Cardiac septum (tissue), 1 donor: ENCODE results near the gene ERC2. TPM values are rescaled to one million over a fixed set of nuclear protein-coding genes. Genes with fewer than 3 reads are reported as not detected.
"Not testable (repeated sequence)": the region's sequence is repeated elsewhere in the genome, so short reads cannot be mapped to it uniquely, and the experiment has no call there.

Experiments used
- DNase-seq: peaks from one replicate; pipeline ENCODE4 v3.0.0-alpha.2; 2020; ENCODE audit warnings: low spot score
- intact Hi-C: fragments of 100-400 bp; cut with DNase I; formaldehyde crosslinking; loops from one replicate; pipeline ENCODE4 v1.14.0; 2022
- total RNA-seq: library from RNA; stranded (reverse); fragmentation: NEBNext Ultra II Directional; extraction: Animal tissue kit (Norgen Biotek cat#: 25700); gene quantifications from one replicate; pipeline ENCODE4 v1.2.1, GENCODE V29; 2021
- donor health status: DM: no; HTN: no; CAD: no.

The ERC2 gene
- total RNA-seq, 1 donor from 2014 or later: 6.2 TPM

DNA sequence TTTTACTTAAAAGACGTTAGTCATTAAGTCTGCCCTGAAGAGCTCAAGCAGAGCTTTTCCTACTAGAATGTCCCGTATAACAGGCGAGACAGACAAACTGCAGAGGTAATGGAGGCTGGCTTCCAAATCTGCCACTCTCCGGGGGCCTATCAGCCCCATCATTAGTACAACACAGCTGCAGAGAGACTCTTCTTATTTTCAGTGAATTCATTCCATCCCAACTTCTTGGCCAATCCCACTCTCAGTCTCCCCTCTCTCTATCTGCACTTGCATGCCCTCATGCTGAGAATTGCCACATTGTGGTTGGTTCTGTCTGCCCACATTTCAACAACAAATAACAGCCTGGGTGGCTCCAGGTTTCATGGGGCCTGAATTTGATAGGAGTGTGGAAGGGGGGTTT, 412.7 kb downstream of the ERC2 start:
- intact Hi-C loops: no loop called here
- no peak for DNase-seq

DNA sequence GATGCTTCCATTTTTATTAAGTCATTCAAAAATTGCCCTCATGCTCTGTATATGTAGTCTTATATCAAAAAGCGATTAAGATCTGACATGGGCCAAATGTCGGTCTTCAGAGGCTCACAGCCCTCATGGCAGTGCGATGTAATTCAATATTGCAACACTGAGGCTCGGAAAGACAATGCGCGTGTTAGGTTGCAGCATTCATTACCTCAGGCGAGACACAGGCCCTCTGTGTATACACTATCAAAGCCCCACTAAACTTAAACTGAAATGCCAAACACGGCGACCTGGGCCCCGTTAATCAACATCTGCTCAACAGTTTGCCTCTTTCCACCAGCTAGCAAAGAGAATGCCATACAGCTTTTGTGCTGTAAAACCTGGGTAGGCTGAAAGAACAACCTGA, 413.4 kb downstream of the ERC2 start:
- intact Hi-C loops: no loop called here
- DNase-seq: no peak

- intact Hi-C loops: no loop called here
- DNase-seq: no peak
These were observed 414.5 kb downstream of the ERC2 start for GRCh38 chr3:56053727-56054126.

GRCh38 chr3:56052188-56052587, 416.1 kb downstream of the ERC2 start:
- DNase-seq: no peak
- intact Hi-C loops: no loop called here

- intact Hi-C loops: no loop called here
- no peak for DNase-seq
These were observed 417.2 kb downstream of the ERC2 start for GRCh38 chr3:56051052-56051451.

DNA sequence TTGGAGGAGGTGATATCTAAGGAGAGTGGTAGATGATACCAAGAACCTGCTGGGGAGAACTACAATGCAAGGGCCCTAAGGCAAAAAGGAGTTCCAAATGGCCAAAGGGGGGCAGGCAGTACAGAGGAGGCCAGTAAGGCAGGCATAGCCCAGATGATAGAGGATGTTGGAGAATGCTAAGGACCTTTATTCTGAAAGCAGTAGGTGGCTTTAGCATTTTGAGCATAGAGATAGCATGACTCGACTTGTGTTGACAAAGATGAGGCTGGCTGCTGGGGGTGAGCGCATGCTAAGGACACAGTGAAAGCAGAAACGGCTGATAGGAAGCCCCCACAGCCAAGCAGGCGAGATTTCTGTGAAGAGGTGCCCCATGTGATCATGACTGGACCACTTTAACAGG, 419.3 kb downstream of the ERC2 start:
- intact Hi-C loops: no loop called here
- no peak for DNase-seq

- intact Hi-C loops: no loop called here
- no peak for DNase-seq
These were observed 419.9 kb downstream of the ERC2 start for GRCh38 chr3:56048331-56048730.

GRCh38 chr3:56042326-56042951, 425.8 kb downstream of the ERC2 start:
- DNase-seq: no peak
- intact Hi-C loops: loop anchor here (2.0 kb wide), 1 partner anchor 558 kb away; no protein-coding TSS in a partner anchor

DNA sequence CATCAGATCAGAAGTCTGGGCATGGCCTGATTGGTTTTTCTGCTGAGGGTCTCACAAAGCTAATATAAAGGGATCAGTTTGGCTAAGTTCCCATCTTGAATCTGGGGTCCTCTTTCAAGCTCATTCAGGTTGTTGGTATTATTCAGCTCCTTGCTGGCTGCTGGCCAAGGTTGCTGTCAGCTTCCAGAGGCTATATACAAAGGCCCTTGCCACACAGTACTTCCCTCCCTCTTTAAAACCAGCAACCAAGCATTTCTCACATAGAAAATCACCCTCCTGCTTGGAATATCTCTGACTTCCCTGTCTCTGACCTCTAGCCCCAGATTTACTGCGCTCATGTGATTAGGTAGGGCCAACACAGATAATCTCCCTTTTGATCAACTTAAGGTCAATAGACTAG, 442.9 kb downstream of the ERC2 start:
- intact Hi-C loops: no loop called here
- DNase-seq: no peak

DNA sequence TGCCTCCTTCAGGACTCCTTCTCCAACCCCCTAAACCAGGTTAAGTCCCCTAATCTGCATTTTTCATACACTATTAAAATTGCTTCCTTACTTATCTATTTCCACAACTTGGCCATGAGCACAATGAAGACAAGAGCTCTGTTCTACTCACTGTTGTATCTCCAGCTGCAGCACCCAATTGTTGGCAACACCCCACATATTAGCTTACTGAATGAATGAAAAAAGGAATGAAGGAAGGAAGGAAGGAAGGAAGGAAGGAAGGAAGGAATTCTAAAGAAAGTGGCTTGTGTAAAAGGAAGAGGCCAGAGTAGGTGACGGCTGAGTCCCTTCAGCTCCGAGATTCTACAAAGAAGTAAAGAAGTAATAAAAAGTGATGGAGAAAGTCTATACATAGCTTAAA, 444.7 kb downstream of the ERC2 start:
- no peak for DNase-seq
- intact Hi-C loops: no loop called here

DNA sequence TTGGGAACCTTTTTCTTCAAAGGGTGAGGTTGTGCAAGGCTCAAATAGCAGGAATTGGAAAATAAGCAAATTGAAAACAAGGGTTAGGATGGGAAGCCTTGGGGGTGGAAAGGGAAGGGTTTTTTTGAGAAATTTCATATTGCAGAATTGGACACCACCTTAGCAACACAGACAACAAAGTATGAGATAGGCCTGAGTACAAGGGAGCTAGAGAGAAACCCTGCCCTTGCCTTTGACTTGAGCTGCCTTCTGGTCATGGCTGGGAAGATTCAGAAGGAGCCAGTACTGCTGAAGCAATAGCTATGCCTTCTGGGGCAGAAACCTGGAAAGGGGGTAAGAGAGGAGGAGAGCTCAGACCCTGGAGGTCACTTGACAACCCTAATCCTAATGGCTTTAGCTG, 445.6 kb downstream of the ERC2 start:
- no peak for DNase-seq
- intact Hi-C loops: no loop called here

- intact Hi-C loops: no loop called here
- no peak for DNase-seq
These were observed 448.6 kb downstream of the ERC2 start for GRCh38 chr3:56019490-56020146.

- DNase-seq, intact Hi-C loops: not testable (repeated sequence)
These were observed 452.9 kb downstream of the ERC2 start for GRCh38 chr3:56015374-56015773.

GRCh38 chr3:56012721-56013120, 455.5 kb downstream of the ERC2 start:
- intact Hi-C loops: no loop called here
- no peak for DNase-seq

GRCh38 chr3:56005196-56005805, 463.0 kb downstream of the ERC2 start:
- intact Hi-C loops: no loop called here
- no peak for DNase-seq

DNA sequence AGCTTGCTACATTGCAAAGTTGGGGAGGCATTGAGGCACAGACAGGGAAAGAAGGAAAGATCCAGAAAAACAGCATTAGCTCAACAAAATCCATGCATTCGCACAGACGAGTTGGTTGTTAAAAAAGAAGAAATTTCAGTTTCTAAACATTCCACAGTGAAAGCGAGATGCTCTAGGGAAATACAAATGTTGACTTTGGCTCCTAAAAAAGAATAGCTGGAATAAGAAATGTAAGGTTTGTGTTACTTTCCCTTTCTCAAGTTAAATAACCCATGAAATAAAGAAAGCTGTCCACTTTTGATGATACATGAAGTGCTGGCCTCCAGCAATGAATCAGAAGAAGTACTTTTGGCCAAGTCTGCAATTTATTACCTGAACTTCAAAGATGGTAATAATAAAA, 465.1 kb downstream of the ERC2 start:
- intact Hi-C loops: no loop called here
- no peak for DNase-seq

DNA sequence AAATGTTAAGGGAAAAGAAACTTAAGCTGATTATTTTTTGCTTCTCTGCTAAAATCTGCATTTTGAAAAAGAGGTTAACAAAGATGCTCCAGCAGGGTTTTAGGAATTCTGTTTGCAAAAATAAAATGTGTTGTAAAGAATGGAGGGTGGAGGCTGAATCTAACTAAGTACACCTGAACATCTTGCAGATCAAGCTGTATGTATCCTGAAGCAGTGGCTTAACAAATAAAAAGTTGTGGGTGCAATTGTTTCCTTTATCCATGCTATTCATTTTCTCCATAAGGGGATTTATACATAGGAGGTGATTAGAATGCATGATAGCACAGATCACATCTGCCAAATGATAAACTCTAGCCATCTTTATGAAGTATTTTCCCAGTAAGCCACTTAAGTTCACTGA, 466.3 kb downstream of the ERC2 start:
- DNase-seq: no peak

GRCh38 chr3:56001537-56001936, 466.7 kb downstream of the ERC2 start:
- intact Hi-C loops: no loop called here
- no peak for DNase-seq

More for the DNA sequence above, 466.3 kb downstream of the ERC2 start:
- intact Hi-C loops: no loop called here

DNA sequence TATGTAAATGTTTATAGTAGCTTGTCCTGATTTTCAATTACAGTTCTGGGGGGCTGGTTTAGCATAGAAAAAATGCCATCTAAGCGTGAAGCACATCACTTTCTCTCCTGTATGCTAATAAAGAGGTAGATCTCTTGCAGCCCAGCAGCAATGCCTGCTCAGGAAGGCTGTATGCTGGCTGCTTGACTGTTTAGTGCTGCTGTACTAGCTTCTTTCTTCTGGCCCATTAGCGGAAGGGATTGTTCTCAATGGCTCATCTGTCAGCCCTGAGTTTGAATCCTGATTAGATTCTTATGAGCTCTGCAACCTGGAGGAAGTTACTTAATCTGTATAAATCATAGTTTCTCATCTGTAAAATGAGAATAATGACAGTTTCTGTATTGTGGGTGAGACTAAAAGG, 478.9 kb downstream of the ERC2 start:
- intact Hi-C loops: no loop called here
- no peak for DNase-seq

DNA sequence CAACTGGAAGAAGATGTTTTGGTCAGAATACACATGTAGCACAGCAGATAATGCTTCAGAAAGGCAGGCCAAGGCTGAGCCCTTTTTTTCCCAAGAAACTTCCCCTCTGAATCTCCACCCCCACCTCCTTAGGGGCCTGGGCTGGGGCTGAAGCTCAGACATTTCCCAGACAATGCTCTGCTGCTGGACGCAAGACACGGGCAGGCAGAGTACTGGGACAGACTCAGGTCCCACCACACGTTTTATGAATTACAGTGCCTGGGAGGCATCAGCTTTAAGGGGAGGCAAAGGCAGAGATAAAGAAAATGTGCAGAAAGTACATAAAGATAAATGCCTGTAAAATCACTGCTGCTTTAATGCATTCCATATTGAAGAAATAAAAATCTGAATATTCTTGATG, 479.4 kb downstream of the ERC2 start:
- intact Hi-C loops: no loop called here
- no peak for DNase-seq

GRCh38 chr3:55984626-55985025, 483.6 kb downstream of the ERC2 start:
- intact Hi-C loops: no loop called here
- no peak for DNase-seq
